Stimulated activated CD8-positive, alpha-beta memory T cell treated with anti-CD3 and anti-CD28 coated beads, Interleukin-7, amount 100 ng/mL, for 4 hours (primary cell): Measurements from ENCODE around the gene FRMPD2.
"Not testable (repeated sequence)": the region's sequence is repeated elsewhere in the genome, so short reads cannot be mapped to it uniquely, and the experiment has no call there.

Experiments
- DNase-seq, 2 donors: peaks; one replicate each; pipeline ENCODE4 v3.0.0-alpha.2; 2020; ENCODE audit warnings: low read depth in 2 of 2

FRMPD2 gene

GRCh38 chr10:48139953-48140850 is 134.3 kb downstream of the FRMPD2 start:
- DNase-seq: not testable (repeated sequence)

- DNase-seq: not testable (repeated sequence)
These were observed 145.5 kb downstream of the FRMPD2 start for GRCh38 chr10:48128954-48129353.

- not testable (repeated sequence) for DNase-seq
These were observed 148.2 kb downstream of the FRMPD2 start for GRCh38 chr10:48126251-48126650.

GRCh38 chr10:48125631-48126030 is 148.9 kb downstream of the FRMPD2 start:
- not testable (repeated sequence) for DNase-seq

GRCh38 chr10:48122618-48123017 is 151.9 kb downstream of the FRMPD2 start:
- DNase-seq: not testable (repeated sequence)

- DNase-seq: not testable (repeated sequence)
These were observed 164.2 kb downstream of the FRMPD2 start for GRCh38 chr10:48110277-48110676.
